Glutamatergic neuron (in vitro differentiated cells): ENCODE results near the gene C7orf33. TPM values are rescaled to one million over a fixed set of nuclear protein-coding genes. Genes with fewer than 3 reads are reported as not detected.

Experiments used
- DNase-seq: peaks from one replicate; pipeline ENCODE4 v3.0.0; 2022
- H3K27ac Mint-ChIP-seq: one replicate; pipeline ENCODE4 v1.8.0; 2020; ENCODE audit warnings: mild to moderate bottlenecking, mixed read lengths, inconsistent platforms; ENCODE audit not compliant: unreplicated experiment
- H3K27me3 Mint-ChIP-seq: one replicate; pipeline ENCODE4 v1.8.0; 2020; ENCODE audit warnings: mild to moderate bottlenecking, moderate library complexity, mixed read lengths, inconsistent platforms; ENCODE audit not compliant: unreplicated experiment
- H3K36me3 Mint-ChIP-seq: one replicate; pipeline ENCODE4 v1.8.0; 2020; ENCODE audit warnings: mild to moderate bottlenecking, mixed read lengths, inconsistent platforms; ENCODE audit not compliant: unreplicated experiment
- H3K4me1 Mint-ChIP-seq: one replicate; pipeline ENCODE4 v1.8.0; 2020; ENCODE audit warnings: mild to moderate bottlenecking, low read depth, mixed read lengths, inconsistent platforms; ENCODE audit not compliant: unreplicated experiment
- H3K4me3 Mint-ChIP-seq: one replicate; pipeline ENCODE4 v1.8.0; 2020; ENCODE audit warnings: mild to moderate bottlenecking, mixed read lengths, inconsistent platforms; ENCODE audit not compliant: unreplicated experiment
- H3K9me3 Mint-ChIP-seq: one replicate; pipeline ENCODE4 v1.8.0; 2020; ENCODE audit warnings: mild to moderate bottlenecking, moderate library complexity, mixed read lengths, inconsistent platforms; ENCODE audit not compliant: unreplicated experiment
- CTCF ChIP-seq: fragments of 200-600 bp; sonication (generic); IDR thresholded peaks from one replicate; pipeline ENCODE4 v1.5.0; 2021; ENCODE audit not compliant: partially characterized antibody, unreplicated experiment
- total RNA-seq: library from RNA; stranded (reverse); fragmentation: NEBNext Ultra II Directional; extraction: Animal tissue kit (Norgen Biotek cat#: 25700); gene quantifications from one replicate; pipeline ENCODE4 v1.2.1, GENCODE V29; 2021; ENCODE audit not compliant: unreplicated experiment

The C7orf33 gene
- total RNA-seq, 1 donor from 2014 or later = not detected

- Mint-ChIP-seq H3K27ac (no peak overlapping the region), H3K4me1 (peaks cover 6% of the 10 kb centered on the region), H3K27me3 (peaks cover 2% of the 10 kb centered on the region), H3K4me3 (no peak overlapping the region), H3K36me3 (peaks cover under 1% of the 10 kb centered on the region), H3K9me3 (peaks cover 3% of the 10 kb centered on the region)
- no peak for TF ChIP-seq CTCF
- DNase-seq = no peak
Measured at GRCh38 chr7:148665221-148665620, 74.7 kb downstream of the C7orf33 start.

Other genes starting within 250 kb of the C7orf33 start
- gene CUL1, start 108.1 kb downstream of the C7orf33 start, total RNA-seq = 65.0 TPM